ENCODE results near the gene FOXC2. TPM values are rescaled to one million over a fixed set of nuclear protein-coding genes. Genes with fewer than 3 reads are reported as not detected.

The FOXC2 gene
- total and polyA plus RNA-seq, 9 of the 15 experiments (the other 6 are each of a cell fraction or from before 2014, with no cell fraction given), result 0.01 to 0.11 (median 0.10) TPM; not detected in 5

GRCh38 chr16:86520317-86521210, 46.1 kb upstream of the FOXC2 start:
- intact Hi-C loops (cut with micrococcal nuclease) (loop anchor here (1.0 to 10.0 kb wide), 3 partner anchors 180 to 448 kb away; no protein-coding TSS in a partner anchor), in situ Hi-C loops (cut with MboI) (no loop called here)
- Histone ChIP-seq H3K27ac (ENCODE audit: extremely low read depth, low read depth, low read length) (no peak overlapping the region), H3K4me3 (no peak overlapping the region), H3K9ac (ENCODE audit: insufficient read depth in 1 of 2, low read depth in 2 of 2, low read length in 2 of 2) (no peak overlapping the region), H3K27me3 (ENCODE audit: control insufficient read depth in 2 of 2, insufficient read depth in 2 of 2, low read length in 2 of 2) (peaks cover 41 to 89% of the 10 kb centered on the region in 2 experiments), H2AFZ (ENCODE audit: low read depth, low read length) (0 out of 2 replicates have a peak overlapping the region, but pooled peaks have one; percentile 25), H3K4me1 (replicated peaks in 1 of 2; ENCODE audit: control insufficient read depth in 2 of 2, insufficient read depth in 2 of 2, low read length in 2 of 2) (peaks cover 0 to 11% of the 10 kb centered on the region in 2 experiments; a peak in 3 of 5 replicates), H3K36me3 (ENCODE audit: control insufficient read depth, insufficient read depth, low read length) (no peaks in the 10 kb centered on the region), H4K20me1 (replicated peaks; ENCODE audit: control insufficient read depth, insufficient read depth, low read length) (peaks cover 12% of the 10 kb centered on the region), H3K4me2 (ENCODE audit: insufficient read depth, low read length) (peak overlapping the region; percentile 7; the same call in 1 of the 2 replicates), H3K9me1 (ENCODE audit: control insufficient read depth, insufficient read depth, low read length) (no peaks in the 10 kb centered on the region), H3K9me3 (replicated peaks; ENCODE audit: control insufficient read depth, insufficient read depth, low read depth, low read length) (no peaks in the 10 kb centered on the region), H3K79me2 (ENCODE audit: control insufficient read depth, insufficient read depth, low read length) (no peaks in the 10 kb centered on the region)
- 1% methylated on average over 29 of the region's 30 CpGs for WGBS (ENCODE audit: insufficient coverage, low coverage, missing lambda C conversion rate)
- ChIA-PET CTCF (ENCODE audit: low intra/inter-chr PET ratio) (interaction anchor here (0.5 to 2.4 kb wide), 7 partner anchors 21 to 699 kb away, joined by 3 to 14 read pairs (median 4); no protein-coding TSS in a partner anchor), POLR2A (interaction anchor here (0.6 kb wide), 1 partner anchor 432 kb away, joined by 4 read pairs; no protein-coding TSS in a partner anchor)
- FAIRE-seq (peak; percentile 51), DNase-seq (ENCODE audit: extremely low read depth in 1 of 4, low spot score in 3 of 4) (peak; percentile 34 to 56 (median 44)), ATAC-seq (peak; percentile 32; the same call in 2 of the 3 replicates)
- BruUV-seq (replicated peaks), result no TSS peak
- TF ChIP-seq L3MBTL2 (IDR thresholded peaks at IDR 0.05) (peak; percentile 78), MAX (CRISPR knock-in tag; IDR thresholded peaks at IDR 0.05) (peak; percentile 70), ARNT (IDR thresholded peaks at IDR 0.05) (no peak), USF1 (CRISPR knock-in tag; IDR thresholded peaks at IDR 0.05) (peak; percentile 70), MTA2 (IDR thresholded peaks at IDR 0.05; ENCODE audit: low read depth) (no peak), USF2 (CRISPR knock-in tag; IDR thresholded peaks at IDR 0.05) (0 out of 2 replicates have a peak, but pooled peaks have one; percentile 9), ZFPM2 (CRISPR knock-in tag; IDR thresholded peaks at IDR 0.05) (no peak), DPF2 (IDR thresholded peaks at IDR 0.05) (no peak), ZFP36 (IDR thresholded peaks at IDR 0.05; ENCODE audit: low read depth, low read length, partially characterized antibody) (peak; percentile 24), VEZF1 (CRISPR knock-in tag; IDR thresholded peaks at IDR 0.05) (0 out of 2 replicates have a peak, but pooled peaks have one; percentile 17), JUN (IDR thresholded peaks at IDR 0.05; ENCODE audit: borderline replicate concordance, low read depth, low read length) (no peak), JUN (CRISPR knock-in tag; IDR thresholded peaks at IDR 0.05; ENCODE audit: borderline replicate concordance) (no peak), FOXP4 (CRISPR knock-in tag; IDR thresholded peaks at IDR 0.05; ENCODE audit: borderline replicate concordance) (no peak), ZNF263 (CRISPR knock-in tag; IDR thresholded peaks at IDR 0.05; ENCODE audit: borderline replicate concordance) (no peak), FOXA1 (IDR thresholded peaks at IDR 0.05; ENCODE audit: borderline replicate concordance) (no peak)
